Mammary epithelial cell (primary cell): ENCODE measurements around the gene MME.

ENCODE experiments used
- CTCF ChIP-seq, 2 donors: IDR thresholded peaks in 1 of 2; conservative IDR thresholded peaks in 1 of 2; 2 replicates each; pipeline ENCODE4 v1.5.1; 2011 to 2012; ENCODE audit warnings: inconsistent platforms in 2 of 2, low read length in 2 of 2, mild to moderate bottlenecking in 2 of 2, control low read depth in 1 of 2, low read depth in 1 of 2; ENCODE audit not compliant: insufficient read depth in 1 of 2; ENCODE audit errors: extremely low read depth in 1 of 2
- EZH2 ChIP-seq: IDR thresholded peaks from 2 replicates; pipeline ENCODE4 v1.6.1; 2012; ENCODE audit warnings: low read length, inconsistent platforms, borderline replicate concordance

GRCh38 chr3:155190691-155191090, 110.6 kb downstream of the MME start:
- TF ChIP-seq CTCF (conservative IDR thresholded peaks at IDR 0.05 in 1 of 2, IDR thresholded peaks at IDR 0.05 in 1 of 2; ENCODE audit: extremely low read depth in 1 of 2, insufficient read depth in 1 of 2, low read depth in 1 of 2, low read length in 2 of 2) (no peak), EZH2 (no peak)
